Right renal cortex interstitium (tissue), 3 donors: ENCODE data around the gene F11R. TPM values are rescaled to one million over a fixed set of nuclear protein-coding genes. Genes with fewer than 3 reads are reported as not detected.

ENCODE experiments used
- polyA plus RNA-seq, 3 donors: library from polyadenylated mRNA; unstranded; fragments of 120-200 nt; gene quantifications; one replicate each; pipeline ENCODE4 v1.2.1, GENCODE V29; 2013; ENCODE audit not compliant: insufficient read length in 3 of 3

The F11R gene
- polyA plus RNA-seq, 3 donors: 93.8 to 100 (median 93.9) TPM

Other genes starting within 250 kb of the F11R start
- gene LY9, start 225.0 kb downstream of the F11R start, polyA plus RNA-seq: under 1 TPM; 0.06 to 0.22 (median 0.10) TPM
- gene CD244, start 158.3 kb downstream of the F11R start, polyA plus RNA-seq: under 1 TPM; 0.16 to 0.40 (median 0.29) TPM
- 1 to 10 TPM; 1.0 to 2.8 (median 1.2) TPM for gene ITLN1, start 136.0 kb downstream of the F11R start, polyA plus RNA-seq
- gene ITLN2, start 66.3 kb downstream of the F11R start, polyA plus RNA-seq: under 1 TPM in 1 of 3 donors, not detected in 2; 0.47 TPM
- 10 to 100 TPM; 43.0 to 52.1 (median 49.5) TPM for gene TSTD1, start 17.8 kb upstream of the F11R start, polyA plus RNA-seq
- gene USF1, start 24.8 kb upstream of the F11R start, polyA plus RNA-seq: 10 to 100 TPM; 55.5 to 60.9 (median 60.2) TPM
- gene ARHGAP30, start 48.7 kb upstream of the F11R start, polyA plus RNA-seq: 1 to 10 TPM; 1.9 to 2.2 (median 2.0) TPM
- gene NECTIN4, start 68.4 kb upstream of the F11R start, polyA plus RNA-seq: 1 to 10 TPM; 1.4 to 3.9 (median 3.5) TPM
- gene KLHDC9, start 77.2 kb upstream of the F11R start, polyA plus RNA-seq: 10 to 100 TPM; 16.4 to 18.7 (median 17.6) TPM
- gene PFDN2, start 96.9 kb upstream of the F11R start, polyA plus RNA-seq: 10 to 100 TPM; 79.7 to 87.7 (median 84.3) TPM
- 10 to 100 TPM; 49.0 to 52.7 (median 51.3) TPM for gene NIT1, start 97.0 kb upstream of the F11R start, polyA plus RNA-seq
- gene DEDD, start 111.5 kb upstream of the F11R start, polyA plus RNA-seq: 10 to 100 TPM; 41.5 to 46.0 (median 43.2) TPM
- gene UFC1, start 132.8 kb upstream of the F11R start, polyA plus RNA-seq: 100 to 1,000 TPM; 173 to 177 (median 174) TPM
- 10 to 100 TPM; 43.4 to 48.1 (median 47.9) TPM for gene USP21, start 138.3 kb upstream of the F11R start, polyA plus RNA-seq
- gene PPOX, start 145.3 kb upstream of the F11R start, polyA plus RNA-seq: 10 to 100 TPM; 31.9 to 38.8 (median 35.0) TPM
- gene B4GALT3, start 156.4 kb upstream of the F11R start, polyA plus RNA-seq: 10 to 100 TPM; 31.5 to 37.3 (median 34.1) TPM
- 1 to 10 TPM in 2 of 3 donors, under 1 TPM in 1; 0.83 to 1.1 (median 1.1) TPM for gene ADAMTS4, start 177.9 kb upstream of the F11R start, polyA plus RNA-seq
- gene NDUFS2, start 181.2 kb upstream of the F11R start, polyA plus RNA-seq: 100 to 1,000 TPM; 206 to 223 (median 214) TPM
- gene FCER1G, start 194.1 kb upstream of the F11R start, polyA plus RNA-seq: 10 to 100 TPM; 13.8 to 15.6 (median 14.4) TPM
- gene APOA2, start 202.5 kb upstream of the F11R start, polyA plus RNA-seq: 1 to 10 TPM in 2 of 3 donors, not detected in 1; 2.0 to 4.4 TPM
- 10 to 100 TPM; 15.9 to 16.7 (median 16.4) TPM for gene TOMM40L, start 204.9 kb upstream of the F11R start, polyA plus RNA-seq
- gene NR1I3, start 217.1 kb upstream of the F11R start, polyA plus RNA-seq: 1 to 10 TPM; 1.5 to 4.7 (median 4.1) TPM
- gene PCP4L1, start 237.6 kb upstream of the F11R start, polyA plus RNA-seq: 1 to 10 TPM in 1 of 3 donors, under 1 TPM in 2; 0.86 to 1.4 (median 0.96) TPM